H9 (cell line): Measurements from ENCODE around the gene OMA1. TPM values are rescaled to one million over a fixed set of nuclear protein-coding genes. Genes with fewer than 3 reads are reported as not detected.

Experiments used
- DNase-seq: peaks from one replicate; pipeline ENCODE4 v3.0.0-alpha.2; 2017
- H2AFZ ChIP-seq: one replicate; pipeline ENCODE4 v1.6.1; 2013; ENCODE audit warnings: mild to moderate bottlenecking, low read length, control low read depth, moderate library complexity
- H2AK5ac ChIP-seq: 2 replicates; pipeline ENCODE4 v1.6.1; 2013; ENCODE audit warnings: low read length, control low read depth, mixed read lengths; ENCODE audit not compliant: insufficient read length
- H2BK120ac ChIP-seq: one replicate; pipeline ENCODE4 v1.6.1; 2013; ENCODE audit warnings: low read depth, mild to moderate bottlenecking, low read length, control low read depth, inconsistent platforms; ENCODE audit not compliant: poor library complexity, severe bottlenecking
- H2BK12ac ChIP-seq: 2 replicates; pipeline ENCODE4 v1.6.1; 2013; ENCODE audit warnings: low read length, control low read depth, mixed read lengths, low read depth; ENCODE audit not compliant: insufficient read length
- H2BK15ac ChIP-seq: 2 replicates; pipeline ENCODE4 v1.6.1; 2013; ENCODE audit warnings: low read depth, low read length, control low read depth
- H2BK20ac ChIP-seq: one replicate; pipeline ENCODE4 v1.6.1; 2013; ENCODE audit warnings: low read depth, mild to moderate bottlenecking, low read length, control low read depth, inconsistent platforms; ENCODE audit not compliant: poor library complexity, severe bottlenecking
- H2BK5ac ChIP-seq: 2 replicates; pipeline ENCODE4 v1.6.1; 2013; ENCODE audit warnings: low read length, control low read depth, mixed read lengths; ENCODE audit not compliant: insufficient read length
- H3K14ac ChIP-seq: 2 replicates; pipeline ENCODE4 v1.6.1; 2013; ENCODE audit warnings: low read length, control low read depth; ENCODE audit not compliant: insufficient read depth
- H3K18ac ChIP-seq: 2 replicates; pipeline ENCODE4 v1.6.1; 2013; ENCODE audit warnings: low read depth, mild to moderate bottlenecking, mixed read lengths, low read length, control low read depth; ENCODE audit not compliant: insufficient read length
- H3K23ac ChIP-seq: 2 replicates; pipeline ENCODE4 v1.6.1; 2013; ENCODE audit warnings: low read length, control low read depth, mixed read lengths, low read depth; ENCODE audit not compliant: insufficient read length
- H3K23me2 ChIP-seq: 2 replicates; pipeline ENCODE4 v1.6.1; 2013; ENCODE audit warnings: low read depth, mild to moderate bottlenecking, mixed read lengths, low read length, control low read depth; ENCODE audit not compliant: insufficient read length, poor library complexity, severe bottlenecking
- H3K27ac ChIP-seq: 2 replicates; pipeline ENCODE4 v1.5.1; 2013; ENCODE audit warnings: low read length, control low read depth, mixed read lengths, low read depth; ENCODE audit not compliant: insufficient read length
- H3K27me3 ChIP-seq: 2 replicates; pipeline ENCODE4 v1.6.1; 2013; ENCODE audit warnings: low read length, control low read depth, inconsistent platforms; ENCODE audit not compliant: insufficient read depth
- H3K4ac ChIP-seq: 2 replicates; pipeline ENCODE4 v1.6.1; 2013; ENCODE audit warnings: low read depth, mild to moderate bottlenecking, control low read depth, inconsistent platforms, low read length, moderate library complexity
- H3K4me1 ChIP-seq: 2 replicates; pipeline ENCODE4 v1.6.1; 2013; ENCODE audit warnings: low read length, control low read depth, inconsistent platforms; ENCODE audit not compliant: insufficient read depth
- H3K4me2 ChIP-seq: 2 replicates; pipeline ENCODE4 v1.6.1; 2013; ENCODE audit warnings: low read length, control low read depth, mixed read lengths; ENCODE audit not compliant: insufficient read length, insufficient read depth
- H3K56ac ChIP-seq: 2 replicates; pipeline ENCODE4 v1.6.1; 2013; ENCODE audit warnings: low read depth, mild to moderate bottlenecking, mixed read lengths, low read length, control low read depth; ENCODE audit not compliant: insufficient read length
- H3K79me1 ChIP-seq: 2 replicates; pipeline ENCODE4 v1.6.1; 2013; ENCODE audit warnings: low read depth, mild to moderate bottlenecking, moderate library complexity, low read length, control low read depth, inconsistent platforms; ENCODE audit not compliant: insufficient read depth, poor library complexity, severe bottlenecking
- H3K79me2 ChIP-seq: 2 replicates; pipeline ENCODE4 v1.6.1; 2013; ENCODE audit warnings: low read length, control low read depth, inconsistent platforms; ENCODE audit not compliant: insufficient read depth
- H3K9ac ChIP-seq: 2 replicates; pipeline ENCODE4 v1.6.1; 2013; ENCODE audit warnings: low read length, control low read depth, mixed read lengths; ENCODE audit not compliant: insufficient read length; ENCODE audit errors: extremely low read depth
- H3K9me3 ChIP-seq: one replicate; pipeline ENCODE4 v1.6.1; 2013; ENCODE audit warnings: low read depth, low read length, inconsistent platforms; ENCODE audit not compliant: control insufficient read depth
- H3T11ph ChIP-seq: one replicate; pipeline ENCODE4 v1.6.1; 2013; ENCODE audit warnings: mild to moderate bottlenecking, low read length, control low read depth, inconsistent platforms
- H4K20me1 ChIP-seq: one replicate; pipeline ENCODE4 v1.6.1; 2013; ENCODE audit not compliant: control insufficient read depth, insufficient read length, insufficient read depth
- H4K5ac ChIP-seq: 2 replicates; pipeline ENCODE4 v1.6.1; 2013; ENCODE audit warnings: low read depth, mild to moderate bottlenecking, mixed read lengths, low read length, control low read depth; ENCODE audit not compliant: insufficient read length
- H4K8ac ChIP-seq: replicated peaks from 2 replicates; pipeline ENCODE4 v1.6.1; 2013; ENCODE audit warnings: low read length, control low read depth, mixed read lengths, low read depth; ENCODE audit not compliant: insufficient read length
- H4K91ac ChIP-seq: 2 replicates; pipeline ENCODE4 v1.6.1; 2013; ENCODE audit warnings: low read depth, mild to moderate bottlenecking, moderate library complexity, mixed read lengths, low read length, control low read depth; ENCODE audit not compliant: insufficient read length
- H3K27ac Mint-ChIP-seq, 3 experiments: 2 replicates in 2 of 3; 3 replicates in 1 of 3; pipeline ENCODE4 v1.8.0; 2020 to 2021; ENCODE audit warnings: mixed read lengths in 3 of 3, mild to moderate bottlenecking in 1 of 3, moderate library complexity in 1 of 3
- H3K27me3 Mint-ChIP-seq: 2 replicates; pipeline ENCODE4 v1.8.0; 2021; ENCODE audit warnings: low read depth, mild to moderate bottlenecking, moderate library complexity, mixed read lengths
- H3K36me3 Mint-ChIP-seq, 3 experiments: 2 replicates in 2 of 3; 3 replicates in 1 of 3; pipeline ENCODE4 v1.8.0; 2020 to 2021; ENCODE audit warnings: low read depth in 3 of 3, mixed read lengths in 3 of 3; ENCODE audit not compliant: insufficient read depth in 1 of 3
- H3K4me1 Mint-ChIP-seq, 2 experiments: 2 replicates each; pipeline ENCODE4 v1.8.0; 2020; ENCODE audit warnings: mixed read lengths in 2 of 2
- H3K4me3 Mint-ChIP-seq, 2 experiments: 2 replicates in 1 of 2; 3 replicates in 1 of 2; pipeline ENCODE4 v1.8.0; 2020 to 2021; ENCODE audit warnings: mild to moderate bottlenecking in 2 of 2, mixed read lengths in 2 of 2, moderate library complexity in 1 of 2
- H3K9me3 Mint-ChIP-seq, 2 experiments: 2 replicates in 1 of 2; 3 replicates in 1 of 2; pipeline ENCODE4 v1.8.0; 2020; ENCODE audit warnings: mild to moderate bottlenecking in 2 of 2, mixed read lengths in 2 of 2, moderate library complexity in 1 of 2
- WGBS: extraction: QIAGEN DNeasy Blood & Tissue Kit; methylation state at CpG from one replicate; pipeline ENCODE4 v1.1.7; 2013; ENCODE audit warnings: missing lambda C conversion rate, low lambda C conversion rate, mixed read lengths; ENCODE audit not compliant: insufficient read length; ENCODE audit errors: extremely low coverage; 5-methylcytosine and 5-hydroxymethylcytosine counted together
- total RNA-seq: library from RNA; stranded (reverse); gene quantifications from 2 replicates; pipeline ENCODE4 v1.2.1, GENCODE V29; 2021
- TF ChIP-seq, protein P1 (sequence below): fragments of 200-600 bp; sonication (generic); conservative IDR thresholded peaks from 3 replicates; pipeline ENCODE4 v1.8.0; 2021; ENCODE audit warnings: antibody characterized with exemption, mild to moderate bottlenecking

Gene OMA1
- total RNA-seq, 1 experiment from 2014 or later: 12.9 TPM

- Histone ChIP-seq H3K9ac (no peak overlapping the region), H2BK120ac (no peak overlapping the region), H3K23ac (no peak overlapping the region), H2AK5ac (no peak overlapping the region), H3K79me1 (no peaks in the 10 kb centered on the region), H4K20me1 (no peaks in the 10 kb centered on the region), H2AFZ (no peak overlapping the region), H2BK5ac (no peak overlapping the region), H4K91ac (no peak overlapping the region), H4K5ac (no peak overlapping the region), H3K79me2 (no peaks in the 10 kb centered on the region), H3K9me3 (no peaks in the 10 kb centered on the region), H3K4me1 (peaks cover 2% of the 10 kb centered on the region; the same call in 1 of the 2 replicates), H3T11ph (no peak overlapping the region), H3K56ac (no peak overlapping the region), H3K4me2 (no peak overlapping the region), H2BK12ac (no peak overlapping the region), H3K27ac (no peak overlapping the region), H3K4ac (no peak overlapping the region), H3K23me2 (peaks cover 5% of the 10 kb centered on the region), H4K8ac (no peak overlapping the region), H3K18ac (no peak overlapping the region), H3K14ac (no peak overlapping the region), H3K27me3 (peaks cover 15% of the 10 kb centered on the region; the same call in 1 of the 2 replicates), H2BK15ac (no peak overlapping the region), H2BK20ac (no peak overlapping the region)
- H3K27me3 Mint-ChIP-seq: peaks cover 48% of the 10 kb centered on the region
- peaks cover 0 to 9% of the 10 kb centered on the region in 2 experiments; a peak in 2 of 5 replicates for H3K9me3 Mint-ChIP-seq
- peaks cover 19 to 30% of the 10 kb centered on the region in 2 experiments for H3K4me1 Mint-ChIP-seq
- WGBS: no CpG with 5 or more reads among the region's 32 CpGs
- DNase-seq: no peak
- H3K27ac Mint-ChIP-seq: no peak overlapping the region
- TF ChIP-seq, protein P1, sequence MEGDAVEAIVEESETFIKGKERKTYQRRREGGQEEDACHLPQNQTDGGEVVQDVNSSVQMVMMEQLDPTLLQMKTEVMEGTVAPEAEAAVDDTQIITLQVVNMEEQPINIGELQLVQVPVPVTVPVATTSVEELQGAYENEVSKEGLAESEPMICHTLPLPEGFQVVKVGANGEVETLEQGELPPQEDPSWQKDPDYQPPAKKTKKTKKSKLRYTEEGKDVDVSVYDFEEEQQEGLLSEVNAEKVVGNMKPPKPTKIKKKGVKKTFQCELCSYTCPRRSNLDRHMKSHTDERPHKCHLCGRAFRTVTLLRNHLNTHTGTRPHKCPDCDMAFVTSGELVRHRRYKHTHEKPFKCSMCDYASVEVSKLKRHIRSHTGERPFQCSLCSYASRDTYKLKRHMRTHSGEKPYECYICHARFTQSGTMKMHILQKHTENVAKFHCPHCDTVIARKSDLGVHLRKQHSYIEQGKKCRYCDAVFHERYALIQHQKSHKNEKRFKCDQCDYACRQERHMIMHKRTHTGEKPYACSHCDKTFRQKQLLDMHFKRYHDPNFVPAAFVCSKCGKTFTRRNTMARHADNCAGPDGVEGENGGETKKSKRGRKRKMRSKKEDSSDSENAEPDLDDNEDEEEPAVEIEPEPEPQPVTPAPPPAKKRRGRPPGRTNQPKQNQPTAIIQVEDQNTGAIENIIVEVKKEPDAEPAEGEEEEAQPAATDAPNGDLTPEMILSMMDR: no peak
- H3K4me3 Mint-ChIP-seq: no peak overlapping the region
- peaks cover 0 to 9% (median 4%) of the 10 kb centered on the region in 3 experiments; a peak in 3 of 7 replicates for H3K36me3 Mint-ChIP-seq
Measured at GRCh38 chr1:58575551-58576324, 29.2 kb upstream of the OMA1 start.
